Esophagus squamous epithelium (tissue), 4 donors: ENCODE results near the gene IFIT1B.

Experiments
- CTCF ChIP-seq, 6 experiments: fragments of 450-650 bp in 4 of 6; fragments of 200-600 bp in 2 of 6; sonication (generic) in 2 of 6; IDR thresholded peaks; one replicate each; pipeline ENCODE4 v1.5.1; 2016 to 2019; ENCODE audit warnings: antibody characterized with exemption in 6 of 6, mild to moderate bottlenecking in 4 of 6, moderate library complexity in 4 of 6
- POLR2A ChIP-seq, 4 donors: fragments of 450-650 bp; IDR thresholded peaks; one replicate each; pipeline ENCODE4 v1.6.1; 2017; ENCODE audit warnings: antibody characterized with exemption in 4 of 4, mild to moderate bottlenecking in 4 of 4, moderate library complexity in 3 of 4

DNA sequence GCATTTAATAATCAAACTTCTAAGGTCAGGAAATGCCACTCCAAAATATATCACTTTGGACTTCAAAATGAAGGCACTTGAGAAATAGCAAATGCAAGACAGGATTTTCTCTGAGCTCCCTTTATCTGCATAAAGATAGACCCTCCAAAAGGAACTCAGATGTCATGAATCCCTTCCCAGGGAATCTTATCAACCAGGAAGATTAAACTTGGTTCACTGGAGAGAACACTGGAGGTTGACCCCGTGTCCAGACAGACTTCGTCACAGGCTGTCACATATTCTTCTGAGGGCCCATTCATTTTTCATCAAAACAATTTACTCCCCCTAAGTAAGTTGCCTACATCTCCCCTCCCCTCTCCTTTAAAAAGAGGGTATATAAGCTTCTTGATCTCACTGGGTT is 28.9 kb upstream of the IFIT1B start:
- TF ChIP-seq CTCF (IDR thresholded peaks at IDR 0.05) (no peak), POLR2A (IDR thresholded peaks at IDR 0.05) (no peak)
